Sigmoid colon (tissue), 7 donors: ENCODE results near the gene MYH7B. TPM values are rescaled to one million over a fixed set of nuclear protein-coding genes. Genes with fewer than 3 reads are reported as not detected.

Experiments
- DNase-seq: peaks from one replicate; pipeline ENCODE4 v3.0.0-alpha.2; 2019
- H3K27ac ChIP-seq, 4 donors: fragments of 200-600 bp; sonication (generic); one replicate each; pipeline ENCODE4 v1.5.1; 2016 to 2019; ENCODE audit warnings: mild to moderate bottlenecking in 1 of 4
- H3K27me3 ChIP-seq, 3 donors: fragments of 200-600 bp; sonication (generic); one replicate each; pipeline ENCODE4 v1.5.1; 2019; ENCODE audit warnings: mild to moderate bottlenecking in 1 of 3
- H3K36me3 ChIP-seq, 4 donors: fragments of 200-600 bp; sonication (generic); one replicate each; pipeline ENCODE4 v1.5.1; 2016 to 2019
- H3K4me1 ChIP-seq, 4 donors: fragments of 200-600 bp; sonication (generic); one replicate each; pipeline ENCODE4 v1.5.1; 2017 to 2019
- H3K4me3 ChIP-seq, 4 donors: fragments of 200-600 bp; sonication (generic); one replicate each; pipeline ENCODE4 v1.5.1; 2017 to 2019; ENCODE audit warnings: mild to moderate bottlenecking in 2 of 4, moderate library complexity in 1 of 4
- H3K9me3 ChIP-seq, 4 donors: fragments of 200-600 bp in 3 of 4; sonication (generic) in 3 of 4; one replicate each; pipeline versions ENCODE4 v1.5.1 to v1.6.1; 2013 to 2019
- EP300 ChIP-seq, 4 donors: sonication (generic); formaldehyde crosslinking; IDR thresholded peaks; one replicate each; pipeline ENCODE4 v1.6.1; 2017; ENCODE audit warnings: antibody characterized with exemption in 4 of 4
- POLR2A ChIP-seq, 2 donors: fragments of 450-650 bp; IDR thresholded peaks; one replicate each; pipeline ENCODE4 v1.6.1; 2016; ENCODE audit warnings: antibody characterized with exemption in 2 of 2, mild to moderate bottlenecking in 2 of 2, moderate library complexity in 2 of 2
- POLR2AphosphoS5 ChIP-seq, 4 donors: sonication (generic); formaldehyde crosslinking; IDR thresholded peaks; one replicate each; pipeline ENCODE4 v1.6.1; 2017; ENCODE audit warnings: antibody characterized with exemption in 4 of 4
- WGBS, 2 donors: extraction: QIAGEN DNeasy Blood & Tissue Kit; methylation state at CpG; one replicate each; pipeline ENCODE4 v1.1.7; 2013; 5-methylcytosine and 5-hydroxymethylcytosine counted together
- intact Hi-C: fragments of 100-400 bp; cut with DNase I; formaldehyde crosslinking; loops from one replicate; pipeline ENCODE4 v1.15.1; 2023
- polyA plus RNA-seq, 3 donors: library from polyadenylated mRNA; stranded (reverse); fragments of 200-250 nt; gene quantifications; one replicate each; pipeline ENCODE4 v1.2.3, GENCODE V29; 2013
- total RNA-seq, 4 donors: library from RNA; depleted of rRNA; stranded (reverse); fragments of >200 nt; gene quantifications; one replicate each; pipeline ENCODE4 v1.1.0, GENCODE V29; 2016
- TF ChIP-seq, protein P1 (sequence below), 4 experiments: fragments of 450-650 bp in 3 of 4; fragments of 200-600 bp in 1 of 4; IDR thresholded peaks; one replicate each; pipeline ENCODE4 v1.5.1; 2016 to 2019; ENCODE audit warnings: antibody characterized with exemption in 4 of 4, mild to moderate bottlenecking in 3 of 4, moderate library complexity in 2 of 4
- donor health status: healthy with polysubstance abuse.
- donor health status: Bipolar disorder and iron deficiency.
- donor health status: healthy.

The MYH7B gene
- total and polyA plus RNA-seq, 7 donors = under 0.01 to 1.6 (median 0.66) TPM

DNA sequence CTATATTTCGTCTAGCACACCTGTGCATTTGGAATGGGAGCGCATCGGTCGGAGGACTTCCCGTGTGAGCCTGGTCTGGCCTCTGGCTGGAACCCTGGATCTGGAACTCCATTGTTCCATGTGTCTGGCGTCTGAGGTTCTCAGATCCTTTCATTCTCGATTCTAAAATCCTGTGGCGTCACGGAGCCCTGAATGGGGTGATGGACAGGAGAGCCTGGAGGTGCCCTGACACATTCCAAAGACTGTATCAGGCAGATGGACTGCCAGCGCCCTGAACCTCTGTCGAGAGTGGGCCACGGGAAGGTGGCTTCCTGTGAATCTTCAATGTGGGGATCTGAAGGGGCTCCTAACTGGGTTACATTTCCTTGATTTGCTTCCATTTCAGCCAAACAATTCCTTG is 20.6 kb downstream of the MYH7B start:
- intact Hi-C loops = no loop called here
- Histone ChIP-seq H3K9me3 (no peaks in the 10 kb centered on the region), H3K4me1 (peaks cover 0 to 4% (median 0%) of the 10 kb centered on the region in 4 donors), H3K27me3 (peaks cover 0 to 37% (median 21%) of the 10 kb centered on the region in 3 donors), H3K4me3 (no peak overlapping the region), H3K27ac (no peak overlapping the region), H3K36me3 (no peaks in the 10 kb centered on the region)
- WGBS, 2 donors = 86 to 90% methylated on average over 12 of the region's 12 CpGs
- TF ChIP-seq, protein P1, sequence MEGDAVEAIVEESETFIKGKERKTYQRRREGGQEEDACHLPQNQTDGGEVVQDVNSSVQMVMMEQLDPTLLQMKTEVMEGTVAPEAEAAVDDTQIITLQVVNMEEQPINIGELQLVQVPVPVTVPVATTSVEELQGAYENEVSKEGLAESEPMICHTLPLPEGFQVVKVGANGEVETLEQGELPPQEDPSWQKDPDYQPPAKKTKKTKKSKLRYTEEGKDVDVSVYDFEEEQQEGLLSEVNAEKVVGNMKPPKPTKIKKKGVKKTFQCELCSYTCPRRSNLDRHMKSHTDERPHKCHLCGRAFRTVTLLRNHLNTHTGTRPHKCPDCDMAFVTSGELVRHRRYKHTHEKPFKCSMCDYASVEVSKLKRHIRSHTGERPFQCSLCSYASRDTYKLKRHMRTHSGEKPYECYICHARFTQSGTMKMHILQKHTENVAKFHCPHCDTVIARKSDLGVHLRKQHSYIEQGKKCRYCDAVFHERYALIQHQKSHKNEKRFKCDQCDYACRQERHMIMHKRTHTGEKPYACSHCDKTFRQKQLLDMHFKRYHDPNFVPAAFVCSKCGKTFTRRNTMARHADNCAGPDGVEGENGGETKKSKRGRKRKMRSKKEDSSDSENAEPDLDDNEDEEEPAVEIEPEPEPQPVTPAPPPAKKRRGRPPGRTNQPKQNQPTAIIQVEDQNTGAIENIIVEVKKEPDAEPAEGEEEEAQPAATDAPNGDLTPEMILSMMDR (IDR thresholded peaks at IDR 0.05) = no peak
- TF ChIP-seq POLR2AphosphoS5 (IDR thresholded peaks at IDR 0.05) (no peak), EP300 (IDR thresholded peaks at IDR 0.05) (no peak), POLR2A (IDR thresholded peaks at IDR 0.05) (no peak)
- no peak for DNase-seq

DNA sequence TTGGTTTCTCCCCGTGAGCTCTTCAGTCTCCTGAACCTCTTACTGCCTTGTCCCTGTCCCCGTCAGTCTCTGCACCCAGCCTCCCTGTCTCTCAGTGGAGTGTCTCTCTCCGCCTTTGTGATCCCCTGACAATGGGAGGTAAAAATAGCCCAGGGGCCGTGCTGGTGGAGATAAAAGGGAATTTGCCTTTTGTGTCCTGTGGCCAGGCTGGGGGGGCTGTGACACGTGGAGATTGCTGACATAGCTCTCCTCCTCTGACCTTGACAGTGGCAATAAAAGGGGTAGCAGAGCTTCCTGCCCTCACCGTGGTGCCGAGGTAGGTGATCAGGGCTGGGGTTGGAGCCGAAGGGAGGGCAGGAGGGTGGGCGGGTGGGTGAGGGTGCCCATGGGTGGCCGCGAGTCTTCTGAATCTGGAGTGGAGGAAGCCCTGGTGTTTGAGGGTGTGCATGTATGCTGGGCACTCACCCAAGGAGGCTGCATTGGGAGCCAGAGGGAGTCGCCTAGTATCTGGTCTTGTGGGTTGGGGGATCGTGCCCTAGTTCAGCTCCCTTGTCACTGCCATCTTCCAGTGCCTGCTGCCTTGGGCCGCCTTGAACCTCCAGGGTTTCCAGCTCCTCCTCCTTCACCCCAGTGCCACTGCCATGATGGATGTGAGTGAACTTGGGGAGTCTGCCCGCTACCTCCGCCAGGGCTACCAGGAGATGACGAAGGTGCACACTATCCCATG is 21.9 kb downstream of the MYH7B start:
- WGBS, 2 donors = 60 to 61% methylated on average over 17 of the region's 17 CpGs
- DNase-seq = no peak
- Histone ChIP-seq H3K27me3 (peaks cover 1 to 48% (median 27%) of the 10 kb centered on the region in 3 donors), H3K36me3 (no peaks in the 10 kb centered on the region), H3K4me3 (no peak overlapping the region), H3K9me3 (no peaks in the 10 kb centered on the region), H3K27ac (no peak overlapping the region), H3K4me1 (peaks cover 0 to 4% (median 0%) of the 10 kb centered on the region in 4 donors)
- intact Hi-C loops = no loop called here
- TF ChIP-seq POLR2A (IDR thresholded peaks at IDR 0.05) (no peak), EP300 (IDR thresholded peaks at IDR 0.05) (no peak), POLR2AphosphoS5 (IDR thresholded peaks at IDR 0.05) (no peak)
- TF ChIP-seq, protein P1 (IDR thresholded peaks at IDR 0.05) = no peak

DNA sequence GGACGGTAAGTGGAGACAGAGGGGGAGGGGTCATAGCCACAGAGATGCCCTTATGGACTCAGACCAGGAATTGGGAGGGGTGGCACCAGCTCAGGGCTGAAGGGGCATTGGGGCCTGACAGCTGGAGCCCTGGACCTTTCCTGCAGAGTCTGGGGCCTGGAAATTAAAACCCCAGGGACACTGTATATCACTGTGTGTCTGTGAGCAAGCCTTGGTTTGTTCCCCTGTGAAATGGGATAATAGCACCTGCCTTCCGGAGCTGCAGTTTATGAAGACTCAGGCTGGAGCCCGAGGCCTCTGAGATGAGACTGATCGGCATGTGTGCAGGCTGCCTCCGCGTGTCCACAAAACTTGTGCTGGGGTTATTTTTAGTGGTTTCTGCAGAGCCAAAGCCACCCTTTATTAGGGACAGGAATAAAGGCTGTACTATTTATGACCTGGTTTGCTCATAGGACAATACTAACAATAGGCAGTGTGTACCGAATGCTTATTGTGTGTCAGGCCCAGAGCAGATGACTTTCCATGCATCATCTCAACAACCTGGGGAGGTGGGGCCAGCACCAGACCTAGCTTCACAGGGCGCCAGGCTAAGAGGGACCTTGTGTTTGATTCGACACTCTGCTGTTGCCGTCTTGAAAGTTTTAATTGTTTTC is 22.6 kb downstream of the MYH7B start:
- Histone ChIP-seq H3K27me3 (peaks cover 6 to 54% (median 31%) of the 10 kb centered on the region in 3 donors), H3K27ac (no peak overlapping the region), H3K4me1 (peaks cover 0 to 4% (median 0%) of the 10 kb centered on the region in 4 donors), H3K4me3 (no peak overlapping the region), H3K9me3 (no peaks in the 10 kb centered on the region), H3K36me3 (no peaks in the 10 kb centered on the region)
- DNase-seq = no peak
- intact Hi-C loops = no loop called here
- TF ChIP-seq EP300 (IDR thresholded peaks at IDR 0.05) = no peak
- TF ChIP-seq, protein P1 (IDR thresholded peaks at IDR 0.05) = no peak
- TF ChIP-seq POLR2A (IDR thresholded peaks at IDR 0.05) = no peak
- no peak for TF ChIP-seq POLR2AphosphoS5 (IDR thresholded peaks at IDR 0.05)
- WGBS, 2 donors = 80 to 86% methylated on average over 10 of the region's 10 CpGs

DNA sequence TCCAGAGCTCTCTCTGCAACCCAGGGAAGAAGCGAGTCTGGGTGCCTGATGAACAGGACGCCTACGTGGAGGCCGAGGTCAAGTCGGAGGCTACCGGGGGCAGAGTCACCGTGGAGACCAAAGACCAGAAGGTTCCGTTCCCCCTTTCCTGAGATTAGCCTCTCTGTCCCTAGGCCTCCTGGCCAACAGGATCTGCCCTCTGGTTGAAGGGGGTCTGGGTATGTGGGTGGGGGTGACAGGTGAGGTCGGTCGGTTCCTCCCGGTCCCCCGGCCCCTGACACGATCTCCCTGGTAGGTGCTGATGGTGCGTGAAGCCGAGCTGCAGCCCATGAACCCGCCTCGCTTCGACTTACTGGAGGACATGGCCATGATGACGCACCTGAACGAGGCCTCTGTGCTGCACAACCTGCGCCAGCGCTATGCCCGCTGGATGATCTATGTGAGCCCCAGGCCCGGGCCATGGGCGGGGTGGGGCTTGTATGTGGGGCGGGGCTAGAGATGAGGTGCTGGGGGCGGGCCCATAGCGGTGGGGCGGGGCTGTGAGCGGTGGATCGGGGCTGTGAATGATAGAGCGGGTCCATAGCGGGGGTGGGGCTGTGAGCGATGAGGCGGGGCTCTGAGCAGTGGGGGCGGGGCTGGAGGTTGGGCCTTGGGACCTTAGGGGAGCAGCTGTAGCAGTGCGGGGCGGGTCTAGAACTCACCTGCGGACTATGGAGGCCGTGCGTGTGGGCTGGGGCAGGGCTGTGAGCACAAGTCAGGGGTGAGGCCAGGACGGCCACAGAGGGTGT is 23.9 kb downstream of the MYH7B start:
- whole genome bisulfite sequencing, 2 donors = 79 to 88% methylated on average over 42 of the region's 42 CpGs
- Histone ChIP-seq H3K27me3 (peaks cover 13 to 67% (median 42%) of the 10 kb centered on the region in 3 donors), H3K27ac (no peak overlapping the region), H3K9me3 (no peaks in the 10 kb centered on the region), H3K4me1 (peaks cover 0 to 4% (median 0%) of the 10 kb centered on the region in 4 donors), H3K4me3 (no peak overlapping the region), H3K36me3 (no peaks in the 10 kb centered on the region)
- intact Hi-C loops = no loop called here
- TF ChIP-seq EP300 (IDR thresholded peaks at IDR 0.05) (no peak), POLR2A (IDR thresholded peaks at IDR 0.05) (no peak), POLR2AphosphoS5 (IDR thresholded peaks at IDR 0.05) (no peak)
- TF ChIP-seq, protein P1 (IDR thresholded peaks at IDR 0.05) = no peak
- no peak for DNase-seq
